Measurements from ENCODE around the gene CENPL. TPM values are rescaled to one million over a fixed set of nuclear protein-coding genes. Genes with fewer than 3 reads are reported as not detected.

CENPL gene
- total and polyA plus RNA-seq, 2 of the 4 experiments (the other 2 are of a cell fraction) = 6.3 to 21.1 TPM

GRCh38 chr1:173868266-173869020, 43.8 kb upstream of the CENPL start, which contains the start of gene ZBTB37:
TSS of gene ZBTB37 (plus strand) at chr1:173868380. CDS start at chr1:173870226, 1,846 bp downstream.
- ChIA-PET POLR2A (ENCODE audit: unreplicated experiment) (interaction anchor here (0.5 to 0.7 kb wide), 9 partner anchors 10 to 1683 kb away, joined by 3 to 15 read pairs (median 4); no protein-coding TSS in a partner anchor), CTCF (no interaction called here)
- Histone ChIP-seq H3K14ac (replicated peaks; ENCODE audit: low read depth, low read length) (peak within 1 kb of the TSS; percentile 99), H3K27ac (ENCODE audit: insufficient read depth, low read length) (peak within 1 kb of the TSS; percentile 80), H3K23ac (ENCODE audit: low read depth, low read length) (peak within 1 kb of the TSS; percentile 96), H4K20me1 (ENCODE audit: insufficient read depth, low read length) (peaks cover 43% of the 10 kb centered on the region), H2BK120ac (ENCODE audit: low read depth, low read length) (peak within 1 kb of the TSS; percentile 74), H3K9me3 (ENCODE audit: control insufficient read depth, insufficient read depth, low read length) (no peaks in the 10 kb centered on the region), H3K4ac (ENCODE audit: low read depth, low read length) (peak within 1 kb of the TSS; percentile 97), H2AK5ac (ENCODE audit: low read depth, low read length) (peak within 1 kb of the TSS; percentile 94), H2BK20ac (ENCODE audit: low read depth, low read length) (no peak within 1 kb of the TSS), H3K79me1 (ENCODE audit: low read depth in 1 of 2, low read length in 2 of 2) (peaks cover 12 to 60% of the 10 kb centered on the region in 2 experiments; a peak in 3 of 4 replicates), H4K91ac (ENCODE audit: insufficient read depth, low read depth, low read length) (peak within 1 kb of the TSS; percentile 80), H2AFZ (replicated peaks; ENCODE audit: low read length, poor library complexity) (peak within 1 kb of the TSS; percentile 96), H3K4me2 (ENCODE audit: low read depth, low read length) (peak within 1 kb of the TSS; percentile 86), H3K4me3 (ENCODE audit: insufficient read depth, low read depth, low read length) (peak within 1 kb of the TSS; percentile 70), H4K8ac (ENCODE audit: low read depth in 2 of 2, low read length in 2 of 2) (peak within 1 kb of the TSS; percentile 79 to 85), H3K9ac (ENCODE audit: low read depth, low read length) (peak within 1 kb of the TSS; percentile 88), H2BK15ac (ENCODE audit: low read depth, low read length) (no peak within 1 kb of the TSS), H4K5ac (ENCODE audit: low read depth, low read length) (peak within 1 kb of the TSS; percentile 58), H3K18ac (ENCODE audit: low read depth, low read length) (peak within 1 kb of the TSS; percentile 28), H3K4me1 (ENCODE audit: control insufficient read depth, insufficient read depth, low read length) (no peaks in the 10 kb centered on the region; the same call in 1 of the 2 replicates), H3K36me3 (ENCODE audit: control insufficient read depth, insufficient read depth, low read length) (peaks cover 40% of the 10 kb centered on the region), H3K56ac (ENCODE audit: extremely low read depth, insufficient read depth, low read length) (peak within 1 kb of the TSS; percentile 78), H3K9me1 (ENCODE audit: insufficient read depth, low read length) (no peaks in the 10 kb centered on the region), H2BK5ac (ENCODE audit: low read depth, low read length, poor library complexity, severe bottlenecking) (peak within 1 kb of the TSS; percentile 76), H3K27me3 (ENCODE audit: control insufficient read depth, insufficient read depth, low read length) (no peaks in the 10 kb centered on the region), H2AK9ac (replicated peaks; ENCODE audit: low read depth, low read length, poor library complexity) (peak within 1 kb of the TSS; percentile 95)
- dilution Hi-C loops (cut with HindIII; ENCODE audit: low sequenced_read_pairs, unreplicated experiment) (no loop called here), in situ Hi-C loops (cut with MboI; ENCODE audit: low sequenced_read_pairs) (no loop called here), intact Hi-C loops (cut with micrococcal nuclease) (loop anchor here (1.0 to 5.0 kb wide), 3 partner anchors 291 to 1121 kb away; partner anchors contain the start of gene RABGAP1L)
- DNase-seq = peak; percentile 38
- no TSS peak for BruUV-seq (replicated peaks)
- peak; percentile 52 for ATAC-seq (ENCODE audit: low read depth)
- WGBS, 2 experiments (ENCODE audit: extremely low coverage in 2 of 2, insufficient read length in 1 of 2) = 4% methylated on average over 9 of the region's 53 CpGs; no CpG with 5 or more reads in 1 of the 2 experiments
- no peak; the same call in 1 of the 2 replicates for TF ChIP-seq MXI1 (IDR thresholded peaks at IDR 0.05; ENCODE audit: borderline replicate concordance, low read depth, low read length)
- TF ChIP-seq MAZ (IDR thresholded peaks at IDR 0.05; ENCODE audit: borderline replicate concordance, low read depth, low read length) = no peak
- TF ChIP-seq FOS (IDR thresholded peaks at IDR 0.05; ENCODE audit: low read depth, low read length) = no peak
- TF ChIP-seq RCOR1 (IDR thresholded peaks at IDR 0.05; ENCODE audit: insufficient replicate concordance, low read length) = no peak
- no peak for TF ChIP-seq CHD1 (IDR thresholded peaks at IDR 0.05; ENCODE audit: low read depth, low read length)
- TF ChIP-seq RFX5 (IDR thresholded peaks at IDR 0.05; ENCODE audit: low read depth, low read length) = no peak
- no peak for TF ChIP-seq CEBPB (IDR thresholded peaks at IDR 0.05; ENCODE audit: low read depth, low read length)
- no peak for TF ChIP-seq RAD21 (IDR thresholded peaks at IDR 0.05; ENCODE audit: low read length)
- TF ChIP-seq ELK1 (IDR thresholded peaks at IDR 0.05; ENCODE audit: borderline replicate concordance, low read depth, low read length) = no peak
- TF ChIP-seq MAFK (IDR thresholded peaks at IDR 0.05; ENCODE audit: low read depth, low read length) = no peak
- TF ChIP-seq SMC3 (IDR thresholded peaks at IDR 0.05; ENCODE audit: low read depth, low read length) = no peak
- TF ChIP-seq POLR2A (IDR thresholded peaks at IDR 0.05; ENCODE audit: low read depth, low read length) = no peak
- TF ChIP-seq NFE2L2 (IDR thresholded peaks at IDR 0.05; ENCODE audit: low read depth, low read length) = no peak
- no peak for TF ChIP-seq BHLHE40 (IDR thresholded peaks at IDR 0.05; ENCODE audit: low read depth, low read length)
- no peak for TF ChIP-seq USF2 (IDR thresholded peaks at IDR 0.05; ENCODE audit: low read depth, low read length)
